ENCODE results near the gene NR6A1.
A peak's percentile ranks its signal among the peaks of the same experiment; 100 is the strongest.

Gene NR6A1

DNA sequence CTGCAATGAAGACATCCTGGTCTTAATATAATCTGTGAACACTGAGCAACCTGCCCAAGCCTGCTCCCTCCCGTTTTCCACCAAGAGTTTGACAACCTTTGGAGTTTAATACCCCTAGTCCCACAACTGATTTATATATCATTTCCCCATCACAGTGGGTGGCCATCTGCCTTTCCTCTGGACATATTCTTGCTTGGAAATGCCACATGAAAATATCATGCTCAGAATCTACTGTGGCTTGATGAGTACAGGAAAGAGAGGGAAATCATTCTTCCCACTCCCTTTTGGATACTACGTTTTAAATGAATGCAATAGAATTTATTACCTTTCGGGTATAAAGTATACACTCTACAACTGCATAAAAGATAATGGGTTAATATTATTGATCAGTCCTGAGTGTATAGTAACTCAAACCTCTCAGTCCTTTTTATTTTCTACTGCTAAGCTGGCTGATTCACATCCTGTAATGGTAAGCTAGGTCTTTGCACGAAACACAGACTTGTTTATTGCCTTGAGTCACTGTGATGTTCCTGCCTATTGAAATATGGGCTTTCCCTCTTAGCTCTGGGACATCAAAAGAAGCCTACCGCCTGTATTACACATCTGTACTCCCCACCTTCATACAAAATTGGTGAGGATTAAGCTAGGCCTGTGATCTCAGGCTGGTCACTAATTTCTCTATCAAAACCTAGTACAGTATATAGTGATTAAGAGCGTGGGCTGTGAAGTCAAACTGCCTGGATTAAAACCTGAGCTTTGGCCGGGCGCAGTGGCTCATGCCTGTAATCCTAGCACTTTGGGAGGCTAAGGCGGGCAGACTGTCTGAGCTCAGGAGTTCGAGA, 196.4 kb downstream of the NR6A1 start:
- TF ChIP-seq, protein P1, sequence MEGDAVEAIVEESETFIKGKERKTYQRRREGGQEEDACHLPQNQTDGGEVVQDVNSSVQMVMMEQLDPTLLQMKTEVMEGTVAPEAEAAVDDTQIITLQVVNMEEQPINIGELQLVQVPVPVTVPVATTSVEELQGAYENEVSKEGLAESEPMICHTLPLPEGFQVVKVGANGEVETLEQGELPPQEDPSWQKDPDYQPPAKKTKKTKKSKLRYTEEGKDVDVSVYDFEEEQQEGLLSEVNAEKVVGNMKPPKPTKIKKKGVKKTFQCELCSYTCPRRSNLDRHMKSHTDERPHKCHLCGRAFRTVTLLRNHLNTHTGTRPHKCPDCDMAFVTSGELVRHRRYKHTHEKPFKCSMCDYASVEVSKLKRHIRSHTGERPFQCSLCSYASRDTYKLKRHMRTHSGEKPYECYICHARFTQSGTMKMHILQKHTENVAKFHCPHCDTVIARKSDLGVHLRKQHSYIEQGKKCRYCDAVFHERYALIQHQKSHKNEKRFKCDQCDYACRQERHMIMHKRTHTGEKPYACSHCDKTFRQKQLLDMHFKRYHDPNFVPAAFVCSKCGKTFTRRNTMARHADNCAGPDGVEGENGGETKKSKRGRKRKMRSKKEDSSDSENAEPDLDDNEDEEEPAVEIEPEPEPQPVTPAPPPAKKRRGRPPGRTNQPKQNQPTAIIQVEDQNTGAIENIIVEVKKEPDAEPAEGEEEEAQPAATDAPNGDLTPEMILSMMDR (IDR thresholded peaks at IDR 0.05; ENCODE audit: unreplicated experiment in 3 of 3): no peak
- Mint-ChIP-seq H3K9me3 (no peaks in the 10 kb centered on the region), H3K36me3 (ENCODE audit: low read depth) (no peaks in the 10 kb centered on the region), H3K4me3 (no peak overlapping the region), H3K27ac (peak overlapping the region in 1 of 3 experiments; percentile 66), H3K27me3 (ENCODE audit: low read depth) (no peaks in the 10 kb centered on the region), H3K4me1 (peaks cover 16% of the 10 kb centered on the region)

- Mint-ChIP-seq H3K9me3 (no peaks in the 10 kb centered on the region), H3K4me1 (peaks cover 16% of the 10 kb centered on the region), H3K36me3 (ENCODE audit: low read depth) (no peaks in the 10 kb centered on the region), H3K27ac (no peak overlapping the region), H3K27me3 (ENCODE audit: low read depth) (no peaks in the 10 kb centered on the region), H3K4me3 (no peak overlapping the region)
- TF ChIP-seq, protein P1 (IDR thresholded peaks at IDR 0.05; ENCODE audit: unreplicated experiment in 3 of 3): no peak
Observed at GRCh38 chr9:124570942-124571666, 200.0 kb downstream of the NR6A1 start.

- no peaks in the 10 kb centered on the region for H3K9me3 Mint-ChIP-seq
- H3K27ac Mint-ChIP-seq: no peak overlapping the region
- TF ChIP-seq, protein P1 (IDR thresholded peaks at IDR 0.05; ENCODE audit: unreplicated experiment in 3 of 3): no peak
- H3K4me3 Mint-ChIP-seq: no peak overlapping the region
- peaks cover 16% of the 10 kb centered on the region for H3K4me1 Mint-ChIP-seq
- no peaks in the 10 kb centered on the region for H3K36me3 Mint-ChIP-seq (ENCODE audit: low read depth)
- H3K27me3 Mint-ChIP-seq (ENCODE audit: low read depth): no peaks in the 10 kb centered on the region
Observed at GRCh38 chr9:124569942-124570341, 201.2 kb downstream of the NR6A1 start.

- Mint-ChIP-seq H3K27me3 (ENCODE audit: low read depth) (no peaks in the 10 kb centered on the region), H3K4me1 (peaks cover 1% of the 10 kb centered on the region), H3K36me3 (ENCODE audit: low read depth) (no peaks in the 10 kb centered on the region), H3K9me3 (no peaks in the 10 kb centered on the region), H3K27ac (no peak overlapping the region), H3K4me3 (no peak overlapping the region)
- TF ChIP-seq, protein P1 (IDR thresholded peaks at IDR 0.05; ENCODE audit: unreplicated experiment in 3 of 3): no peak
Observed at GRCh38 chr9:124567362-124567761, 203.7 kb downstream of the NR6A1 start.

DNA sequence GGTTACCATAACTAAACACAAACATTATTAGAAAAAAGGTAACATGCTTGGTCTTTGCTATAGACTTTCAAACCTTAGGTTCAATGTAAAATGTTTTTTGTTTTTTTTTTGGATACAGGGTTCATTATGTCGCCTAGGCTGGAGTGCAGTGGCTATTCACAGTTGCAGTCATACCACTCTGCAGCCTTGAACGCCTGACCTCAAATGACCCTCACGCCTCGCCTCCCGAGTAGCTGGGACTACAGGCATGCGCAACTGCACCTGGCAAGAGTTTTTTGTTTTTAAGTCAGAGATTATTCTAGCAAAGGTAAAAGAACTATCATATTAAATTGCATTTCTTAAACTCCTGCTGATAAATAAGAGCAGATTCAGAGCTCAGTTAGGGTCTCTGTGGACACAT, 208.8 kb downstream of the NR6A1 start:
- no peak overlapping the region for H3K27ac Mint-ChIP-seq
- H3K9me3 Mint-ChIP-seq: no peaks in the 10 kb centered on the region
- TF ChIP-seq, protein P1 (IDR thresholded peaks at IDR 0.05; ENCODE audit: unreplicated experiment in 3 of 3): no peak
- no peaks in the 10 kb centered on the region for H3K4me1 Mint-ChIP-seq
- no peak overlapping the region for H3K4me3 Mint-ChIP-seq
- no peaks in the 10 kb centered on the region for H3K27me3 Mint-ChIP-seq (ENCODE audit: low read depth)
- H3K36me3 Mint-ChIP-seq (ENCODE audit: low read depth): no peaks in the 10 kb centered on the region

All from nephron (organoid).